DMS 273 treated with DMSO at 0.1 percent for 48 hours (cell line): ENCODE data around the gene ERFL.

Experiments
- DNase-seq: peaks from one replicate; lab custom pipeline; 2025; lab: John Stamatoyannopoulos, UW

Gene ERFL

DNA sequence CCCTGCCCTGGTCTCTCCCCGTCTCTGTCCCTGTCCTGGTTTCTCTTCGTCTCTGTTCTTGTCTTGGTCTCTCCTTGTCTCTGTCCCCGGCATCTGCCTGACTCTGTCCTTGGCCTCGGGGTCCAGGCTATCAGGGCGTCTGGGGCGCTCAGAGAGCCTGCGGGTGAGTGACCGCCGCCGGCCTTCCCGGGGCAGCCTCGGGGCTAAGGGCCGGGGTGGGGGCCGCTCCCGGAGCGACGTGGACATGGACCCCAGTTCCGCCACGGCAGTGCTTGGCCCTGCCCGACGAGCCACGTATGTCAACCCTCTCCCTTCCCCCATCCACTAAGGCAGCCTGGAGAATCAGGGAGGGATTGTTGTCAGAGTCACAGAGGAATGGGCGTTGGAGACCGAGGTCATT is 30.4 kb downstream of the ERFL start:
- no peak for DNase-seq

GRCh38 chr19:41897181-41897580 is 31.1 kb downstream of the ERFL start:
- DNase-seq, result no peak

- no peak for DNase-seq
Observed at GRCh38 chr19:41896581-41896942, 31.7 kb downstream of the ERFL start.

- no peak for DNase-seq
Observed at GRCh38 chr19:41895745-41896580, 32.3 kb downstream of the ERFL start.

DNA sequence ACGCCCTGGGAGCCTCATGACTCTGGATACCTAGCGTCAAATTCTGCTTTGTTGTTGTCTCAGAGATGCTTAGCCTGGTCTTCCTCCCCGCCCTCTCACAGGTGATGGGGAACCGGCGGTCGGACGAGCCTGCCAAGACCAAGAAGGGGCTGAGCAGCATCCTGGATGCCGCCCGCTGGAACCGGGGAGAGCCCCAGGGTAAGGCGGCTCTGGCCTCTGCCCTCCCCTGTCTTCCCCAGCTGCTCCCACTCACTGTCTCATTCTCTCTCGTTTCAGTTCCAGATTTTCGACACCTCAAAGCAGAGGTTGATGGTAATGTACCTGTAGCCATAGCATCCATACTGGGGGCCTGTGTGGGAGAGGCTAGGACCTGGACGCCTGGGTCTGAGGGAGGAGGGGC is 33.9 kb downstream of the ERFL start:
- DNase-seq, result no peak

GRCh38 chr19:41893899-41894298 is 34.4 kb downstream of the ERFL start:
- DNase-seq, result no peak

DNA sequence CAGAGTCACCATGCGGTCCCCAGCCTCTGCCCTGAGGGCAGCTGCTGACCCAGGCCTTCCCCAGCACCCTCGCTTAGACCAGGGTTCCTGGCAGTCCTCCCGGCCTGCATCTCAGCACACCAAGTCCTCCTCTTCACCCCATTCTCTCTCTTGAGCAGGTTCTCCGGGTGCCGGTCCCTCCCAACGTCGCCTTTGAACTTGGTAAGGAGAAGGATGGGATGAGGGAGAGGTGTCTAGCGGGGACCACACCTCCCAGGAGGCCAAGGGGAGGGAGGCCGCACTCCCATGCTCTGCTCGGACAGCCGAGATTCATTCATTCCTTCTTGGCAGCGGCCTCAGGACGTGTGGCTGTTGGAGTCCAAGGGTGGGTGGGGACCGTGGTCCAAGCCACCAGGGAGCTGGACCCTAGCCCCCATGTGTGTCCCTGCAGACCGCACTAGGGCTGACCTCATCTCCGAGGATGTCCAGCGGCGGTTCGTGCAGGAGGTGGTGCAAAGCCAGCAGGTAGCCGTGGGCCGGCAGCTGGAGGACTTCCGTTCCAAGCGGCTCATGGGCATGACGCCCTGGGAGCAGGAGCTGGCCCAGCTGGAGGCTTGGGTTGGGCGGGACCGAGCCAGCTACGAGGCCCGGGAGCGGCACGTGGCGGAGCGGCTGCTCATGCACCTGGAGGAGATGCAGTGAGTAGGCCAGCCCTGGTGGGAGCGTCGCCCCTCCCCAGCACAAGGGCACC is 35.9 kb downstream of the ERFL start:
- no peak for DNase-seq

- DNase-seq, result no peak
Observed at GRCh38 chr19:41890936-41891335, 37.3 kb downstream of the ERFL start.

DNA sequence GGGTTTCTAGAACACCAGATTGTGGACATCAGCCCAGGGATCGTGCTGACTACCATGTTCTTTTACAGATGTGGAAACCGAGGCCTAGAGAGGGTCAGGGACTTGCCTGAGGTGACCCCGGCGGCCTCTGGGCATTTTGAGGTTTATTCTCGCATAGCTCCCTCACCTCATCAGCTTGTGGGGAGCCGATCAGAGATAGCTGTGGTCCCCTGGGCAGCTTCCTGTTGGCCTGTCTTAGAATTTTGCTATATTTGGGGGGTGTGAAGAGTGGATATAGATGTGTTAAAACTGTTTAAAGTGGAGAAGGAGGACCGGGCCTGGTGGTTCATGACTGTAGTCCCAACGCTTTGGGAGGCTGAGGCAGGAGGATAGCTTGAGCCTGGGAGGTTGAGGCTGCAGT is 38.4 kb downstream of the ERFL start:
- no peak for DNase-seq

- DNase-seq, result no peak
Observed at GRCh38 chr19:41888926-41889325, 39.3 kb downstream of the ERFL start.

DNA sequence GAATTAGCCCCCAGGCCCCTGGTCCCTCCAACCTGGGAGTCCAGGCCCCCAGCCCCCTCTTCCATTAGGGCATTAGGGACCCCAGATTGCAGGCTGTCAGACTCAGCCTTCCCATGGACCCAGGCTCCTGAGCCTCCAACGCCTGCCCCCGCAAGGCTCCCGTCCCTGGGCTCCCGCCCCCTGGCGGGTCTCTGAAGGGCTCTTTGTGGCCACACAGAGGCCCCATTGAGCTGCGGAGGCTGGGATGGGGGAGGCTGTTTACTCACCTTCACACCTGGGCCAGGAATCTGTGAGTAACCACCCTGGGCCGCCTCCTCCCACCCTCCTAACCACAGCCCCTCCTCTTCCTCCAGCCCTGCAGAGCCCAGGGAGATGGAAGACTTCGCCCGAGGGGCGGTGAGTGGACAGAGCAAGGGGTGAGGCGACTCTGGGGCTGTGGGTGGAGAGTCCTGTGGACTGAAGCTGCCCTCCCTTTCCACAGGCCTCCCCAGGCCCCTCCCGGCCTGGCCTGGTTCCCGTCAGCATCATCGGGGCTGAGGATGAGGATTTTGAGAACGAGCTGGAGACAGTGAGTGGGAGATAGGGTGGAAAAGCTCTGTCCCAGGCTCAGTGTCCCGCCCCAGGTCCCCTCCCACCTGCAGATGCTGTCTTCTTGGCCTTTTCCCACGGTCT is 40.4 kb downstream of the ERFL start:
- DNase-seq, result no peak

DNA sequence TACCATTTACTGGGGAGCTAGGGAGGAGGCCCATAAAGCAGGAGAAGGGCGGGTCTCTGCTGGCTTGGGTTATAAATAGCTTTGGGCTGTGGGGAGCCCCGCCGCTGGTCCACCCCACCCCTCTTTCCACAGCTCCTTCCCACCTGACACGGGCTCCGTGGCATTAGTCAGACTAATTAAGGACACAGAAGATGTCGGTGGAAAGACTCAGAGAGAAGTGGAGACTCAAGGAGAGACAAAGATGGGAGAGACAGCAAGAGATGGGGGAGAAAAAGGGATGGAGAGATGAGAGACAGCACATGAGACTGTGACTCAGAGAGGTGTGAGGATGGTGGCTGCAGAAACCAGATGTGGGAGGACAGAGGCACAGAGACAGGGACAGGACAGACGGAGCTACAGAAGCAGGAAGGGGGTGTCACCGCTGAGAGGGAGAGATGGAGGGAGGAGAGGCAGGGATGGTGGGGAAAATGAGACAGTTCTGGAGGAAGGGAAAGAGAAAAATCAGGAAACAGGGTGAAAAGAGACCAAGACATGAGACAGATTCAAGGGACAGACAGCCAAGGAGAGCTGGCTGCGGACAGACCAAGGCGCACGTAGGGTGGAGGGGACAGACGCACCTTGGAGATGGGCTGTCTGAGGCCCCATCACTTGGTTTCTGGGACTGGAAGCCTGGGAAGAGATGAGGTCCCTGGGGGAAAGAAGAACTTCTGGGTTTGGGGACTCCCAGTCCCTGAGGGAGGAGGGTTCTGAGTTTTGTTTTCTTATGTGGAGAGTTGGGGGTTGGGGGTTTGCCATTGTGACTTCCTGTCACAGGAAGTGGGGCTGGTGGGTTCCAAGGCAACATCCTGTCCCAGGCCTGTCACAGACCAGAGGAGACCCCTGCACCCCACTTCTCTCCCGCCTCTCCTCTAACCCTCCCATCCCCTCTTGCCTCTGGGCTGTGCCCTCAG is 41.2 kb downstream of the ERFL start:
- no peak for DNase-seq

- peak; percentile 96 for DNase-seq
Observed at GRCh38 chr19:41883821-41884733, 44.2 kb downstream of the ERFL start.

- no peak for DNase-seq
Observed at GRCh38 chr19:41883463-41883820, 44.8 kb downstream of the ERFL start.

GRCh38 chr19:41882568-41883462 is 45.4 kb downstream of the ERFL start, which contains the start of gene ARHGEF1:
Gene ARHGEF1, plus strand, starts transcription at chr19:41883184. Its CDS starts 4,899 bp downstream, at chr19:41888083.
- no peak for DNase-seq

DNA sequence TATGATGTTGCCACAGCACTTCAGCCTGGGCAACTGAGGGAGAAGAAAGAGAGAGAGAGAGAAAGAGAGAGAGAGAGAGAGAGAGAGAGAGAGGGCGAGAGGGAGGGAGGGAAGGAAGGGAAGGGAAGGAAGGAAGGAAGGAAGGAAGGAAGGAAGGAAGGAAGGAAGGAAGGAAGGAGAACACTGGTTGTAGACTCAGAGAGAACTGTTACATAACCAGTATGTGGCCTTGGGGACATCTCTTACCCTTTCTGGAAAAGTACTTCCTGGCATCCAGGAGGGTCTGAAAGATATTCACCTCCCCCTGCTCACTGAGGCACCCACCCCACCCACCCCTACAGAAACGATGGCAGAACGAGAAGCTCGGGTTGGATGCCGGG is 47.9 kb downstream of the ERFL start:
- no peak for DNase-seq

DNA sequence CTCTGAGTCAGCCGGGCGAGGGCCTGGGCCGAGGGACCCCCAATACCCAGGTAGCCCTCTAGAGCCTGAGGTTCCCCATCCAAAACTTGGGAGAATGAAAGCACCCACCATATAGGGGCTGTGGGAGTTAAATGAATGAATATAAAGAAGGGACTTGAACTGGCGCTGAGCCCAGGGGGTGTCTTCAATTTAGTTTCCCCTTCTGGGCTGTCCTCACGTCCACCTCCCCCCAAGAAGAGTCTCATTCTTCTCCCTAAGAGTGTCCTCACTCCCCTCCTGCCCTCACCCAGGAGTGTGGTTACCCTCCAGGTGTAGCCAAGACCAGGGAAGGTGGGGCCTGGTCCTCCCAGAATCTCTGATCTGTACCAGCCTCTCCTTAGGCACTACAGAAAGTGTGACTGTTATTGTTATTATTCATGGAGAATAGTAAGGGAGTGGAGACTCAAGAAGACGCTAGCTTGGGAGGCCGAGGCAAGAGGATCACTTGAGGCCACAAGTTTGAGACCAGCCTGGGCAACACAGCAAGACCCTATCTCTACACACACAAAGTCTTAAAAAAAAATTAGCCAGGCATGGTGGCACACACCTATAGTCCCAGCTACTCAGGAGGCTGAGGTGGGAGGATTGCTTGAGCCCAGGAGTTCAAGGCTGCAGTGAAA is 48.5 kb downstream of the ERFL start:
- DNase-seq, result no peak

DNA sequence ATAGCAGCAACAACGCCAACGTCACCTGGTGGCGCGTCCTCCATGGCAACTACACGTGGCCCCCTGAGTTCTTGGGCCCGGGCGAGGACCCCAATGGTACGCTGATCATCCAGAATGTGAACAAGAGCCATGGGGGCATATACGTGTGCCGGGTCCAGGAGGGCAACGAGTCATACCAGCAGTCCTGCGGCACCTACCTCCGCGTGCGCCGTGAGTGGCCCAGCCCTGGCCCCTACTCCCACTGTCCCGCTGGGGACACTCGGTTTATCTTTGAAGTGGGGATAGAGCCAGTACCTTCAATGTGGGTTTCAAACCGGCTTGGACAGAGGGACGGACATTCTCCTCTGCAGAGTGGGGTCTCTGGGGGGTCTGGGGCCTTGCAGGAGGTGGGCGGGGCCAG is 49.2 kb downstream of the ERFL start:
- DNase-seq, result no peak
